ENCODE results near the gene DGKB.

DNA sequence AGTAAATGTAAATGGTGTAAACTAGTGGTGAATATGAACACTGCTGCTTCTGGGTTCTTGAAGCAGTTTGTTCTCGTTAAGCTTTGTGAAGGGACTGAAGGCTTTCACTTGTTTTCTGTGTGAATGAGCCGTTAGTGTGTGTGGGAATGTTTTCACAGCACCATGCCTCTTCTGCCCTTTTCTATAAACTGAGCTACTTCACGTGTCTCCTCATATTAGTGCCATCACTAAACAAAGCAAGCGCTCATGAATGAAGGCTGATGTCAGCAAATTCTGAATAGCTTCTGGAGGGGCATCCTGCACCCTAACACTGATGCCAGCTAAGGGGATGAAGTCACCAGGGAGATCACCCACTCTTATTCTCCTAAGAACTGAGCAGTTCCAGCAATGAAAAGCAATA lies 707.5 kb downstream of the DGKB start:
- TF ChIP-seq, protein P1, sequence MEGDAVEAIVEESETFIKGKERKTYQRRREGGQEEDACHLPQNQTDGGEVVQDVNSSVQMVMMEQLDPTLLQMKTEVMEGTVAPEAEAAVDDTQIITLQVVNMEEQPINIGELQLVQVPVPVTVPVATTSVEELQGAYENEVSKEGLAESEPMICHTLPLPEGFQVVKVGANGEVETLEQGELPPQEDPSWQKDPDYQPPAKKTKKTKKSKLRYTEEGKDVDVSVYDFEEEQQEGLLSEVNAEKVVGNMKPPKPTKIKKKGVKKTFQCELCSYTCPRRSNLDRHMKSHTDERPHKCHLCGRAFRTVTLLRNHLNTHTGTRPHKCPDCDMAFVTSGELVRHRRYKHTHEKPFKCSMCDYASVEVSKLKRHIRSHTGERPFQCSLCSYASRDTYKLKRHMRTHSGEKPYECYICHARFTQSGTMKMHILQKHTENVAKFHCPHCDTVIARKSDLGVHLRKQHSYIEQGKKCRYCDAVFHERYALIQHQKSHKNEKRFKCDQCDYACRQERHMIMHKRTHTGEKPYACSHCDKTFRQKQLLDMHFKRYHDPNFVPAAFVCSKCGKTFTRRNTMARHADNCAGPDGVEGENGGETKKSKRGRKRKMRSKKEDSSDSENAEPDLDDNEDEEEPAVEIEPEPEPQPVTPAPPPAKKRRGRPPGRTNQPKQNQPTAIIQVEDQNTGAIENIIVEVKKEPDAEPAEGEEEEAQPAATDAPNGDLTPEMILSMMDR (IDR thresholded peaks at IDR 0.05), result no peak
- no peak for TF ChIP-seq POLR2A (IDR thresholded peaks at IDR 0.05)
